T-helper 1 cell treated with Interleukin-12 subunit alpha and Interleukin-12 subunit beta and Interleukin-4 antibody, amounts not matched to agents 30 μg/mL and 1 μg/mL, for 36 hours (primary cell): ENCODE results near the gene HSP90B1.

ENCODE experiments used
- H3K27ac Mint-ChIP-seq: one replicate; pipeline ENCODE4 v1.8.0; 2021; ENCODE audit warnings: mild to moderate bottlenecking, mixed read lengths
- H3K27me3 Mint-ChIP-seq: one replicate; pipeline ENCODE4 v1.8.0; 2021; ENCODE audit warnings: low read depth, mixed read lengths
- H3K36me3 Mint-ChIP-seq: one replicate; pipeline ENCODE4 v1.8.0; 2021; ENCODE audit warnings: low read depth, mixed read lengths
- H3K4me1 Mint-ChIP-seq: one replicate; pipeline ENCODE4 v1.8.0; 2021; ENCODE audit warnings: low read depth, mixed read lengths
- H3K4me3 Mint-ChIP-seq: one replicate; pipeline ENCODE4 v1.8.0; 2021; ENCODE audit warnings: mild to moderate bottlenecking, moderate library complexity, mixed read lengths
- H3K9me3 Mint-ChIP-seq: one replicate; pipeline ENCODE4 v1.8.0; 2021; ENCODE audit warnings: mixed read lengths

HSP90B1 gene

GRCh38 chr12:103978384-103978982 is 48.3 kb downstream of the HSP90B1 start:
- H3K9me3 Mint-ChIP-seq, result no peaks in the 10 kb centered on the region
- H3K27me3 Mint-ChIP-seq, result no peaks in the 10 kb centered on the region
- H3K27ac Mint-ChIP-seq, result peak overlapping the region; percentile 29
- peaks cover 31% of the 10 kb centered on the region for H3K36me3 Mint-ChIP-seq
- H3K4me1 Mint-ChIP-seq, result peaks cover 9% of the 10 kb centered on the region
- no peak overlapping the region for H3K4me3 Mint-ChIP-seq

- H3K36me3 Mint-ChIP-seq, result peaks cover 19% of the 10 kb centered on the region
- no peak overlapping the region for H3K4me3 Mint-ChIP-seq
- no peaks in the 10 kb centered on the region for H3K4me1 Mint-ChIP-seq
- H3K9me3 Mint-ChIP-seq, result no peaks in the 10 kb centered on the region
- H3K27ac Mint-ChIP-seq, result no peak overlapping the region
- H3K27me3 Mint-ChIP-seq, result no peaks in the 10 kb centered on the region
These were observed 56.6 kb downstream of the HSP90B1 start for GRCh38 chr12:103986829-103987228.

GRCh38 chr12:103994235-103994634 is 64.0 kb downstream of the HSP90B1 start:
- no peak overlapping the region for H3K4me3 Mint-ChIP-seq
- peaks cover 22% of the 10 kb centered on the region for H3K27me3 Mint-ChIP-seq
- no peaks in the 10 kb centered on the region for H3K9me3 Mint-ChIP-seq
- no peaks in the 10 kb centered on the region for H3K4me1 Mint-ChIP-seq
- H3K36me3 Mint-ChIP-seq, result peaks cover 1% of the 10 kb centered on the region
- no peak overlapping the region for H3K27ac Mint-ChIP-seq

DNA sequence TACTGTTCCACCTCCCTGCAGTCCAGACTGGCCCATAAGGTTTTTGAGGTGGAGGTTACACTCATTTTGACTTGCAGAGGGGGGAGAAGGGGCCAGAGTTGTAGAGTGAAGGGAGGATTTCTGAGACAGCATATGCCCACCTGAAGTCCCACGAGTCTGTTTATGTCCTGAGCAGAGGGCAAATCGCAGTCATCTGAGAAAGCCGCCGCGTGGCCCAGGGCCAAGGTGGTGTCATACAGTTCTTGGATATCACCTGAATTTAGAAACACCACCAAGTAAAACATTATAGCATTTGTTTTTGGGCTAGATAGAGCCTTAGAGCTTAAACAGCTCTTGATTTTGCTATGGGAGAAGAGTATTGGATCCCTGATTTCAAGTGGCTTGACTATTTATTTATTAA is 66.4 kb downstream of the HSP90B1 start:
- peaks cover 40% of the 10 kb centered on the region for H3K27me3 Mint-ChIP-seq
- no peaks in the 10 kb centered on the region for H3K36me3 Mint-ChIP-seq
- H3K4me1 Mint-ChIP-seq, result no peaks in the 10 kb centered on the region
- no peak overlapping the region for H3K4me3 Mint-ChIP-seq
- no peaks in the 10 kb centered on the region for H3K9me3 Mint-ChIP-seq
- no peak overlapping the region for H3K27ac Mint-ChIP-seq

DNA sequence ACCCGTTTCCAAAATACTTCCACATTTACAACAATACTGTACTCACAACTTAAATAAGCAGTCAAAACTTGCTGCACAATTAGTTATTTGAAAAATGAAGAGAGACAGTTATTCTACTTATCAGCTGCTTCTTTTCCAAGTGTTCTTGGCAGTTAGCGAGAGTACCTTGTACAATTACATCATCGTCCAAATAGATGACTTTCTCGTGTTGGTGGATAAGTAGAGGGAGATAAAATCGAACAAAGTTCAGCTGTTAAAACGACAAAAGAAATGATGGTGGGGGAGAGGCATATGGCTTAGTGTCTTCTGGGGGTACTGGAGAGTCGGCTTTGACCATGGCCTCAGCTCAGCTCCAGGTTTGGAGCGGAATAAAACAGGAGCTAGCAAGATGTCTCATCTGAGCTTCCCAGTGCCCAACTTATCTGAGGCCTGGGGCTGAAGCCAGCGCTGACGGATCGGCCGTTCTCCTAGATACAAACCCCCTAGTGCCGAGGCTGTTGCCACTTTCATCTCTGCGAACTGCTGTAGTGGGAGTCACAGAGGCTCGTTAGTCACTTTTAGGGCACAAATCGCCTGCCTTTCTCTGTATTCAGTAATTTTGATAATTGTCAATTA is 67.2 kb downstream of the HSP90B1 start:
- H3K9me3 Mint-ChIP-seq, result no peaks in the 10 kb centered on the region
- no peaks in the 10 kb centered on the region for H3K36me3 Mint-ChIP-seq
- H3K4me1 Mint-ChIP-seq, result no peaks in the 10 kb centered on the region
- H3K27me3 Mint-ChIP-seq, result peaks cover 40% of the 10 kb centered on the region
- no peak overlapping the region for H3K4me3 Mint-ChIP-seq
- no peak overlapping the region for H3K27ac Mint-ChIP-seq
